NCI-H460 (cell line): ENCODE results near the gene FAM110A. TPM values are rescaled to one million over a fixed set of nuclear protein-coding genes. Genes with fewer than 3 reads are reported as not detected.

Experiments
- DNase-seq: peaks from one replicate; pipeline ENCODE4 v3.0.0-alpha.2; 2016; ENCODE audit warnings: low read depth; ENCODE audit errors: extremely low read depth
- total RNA-seq: library from RNA; depleted of rRNA; stranded (reverse); fragments of >200 nt; shearing (Covaris generic); gene quantifications from 2 replicates; pipeline ENCODE4 v1.2.3, GENCODE V29; 2014

Gene FAM110A
- total RNA-seq, 1 experiment from 2014 or later: 2.6 TPM

DNA sequence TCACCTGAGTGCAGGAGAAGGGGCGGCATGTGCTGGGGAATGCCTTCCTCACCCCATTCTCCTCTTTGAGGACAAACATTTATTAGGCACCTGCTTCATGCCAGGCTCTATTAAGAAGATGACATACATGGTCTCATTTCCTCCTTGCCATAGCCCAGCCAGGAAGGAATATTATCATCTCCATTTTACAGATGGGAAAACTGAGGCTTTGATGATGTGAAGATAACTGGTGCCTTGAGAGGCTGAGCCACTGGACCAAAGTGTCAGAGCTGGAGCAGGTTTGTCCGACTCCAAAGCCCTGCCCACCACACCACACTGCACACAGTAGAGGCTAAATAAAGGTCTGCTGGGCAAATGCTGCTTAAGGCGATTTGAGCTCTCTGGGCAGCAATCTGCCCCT is 37.2 kb downstream of the FAM110A start:
- DNase-seq: no peak

DNA sequence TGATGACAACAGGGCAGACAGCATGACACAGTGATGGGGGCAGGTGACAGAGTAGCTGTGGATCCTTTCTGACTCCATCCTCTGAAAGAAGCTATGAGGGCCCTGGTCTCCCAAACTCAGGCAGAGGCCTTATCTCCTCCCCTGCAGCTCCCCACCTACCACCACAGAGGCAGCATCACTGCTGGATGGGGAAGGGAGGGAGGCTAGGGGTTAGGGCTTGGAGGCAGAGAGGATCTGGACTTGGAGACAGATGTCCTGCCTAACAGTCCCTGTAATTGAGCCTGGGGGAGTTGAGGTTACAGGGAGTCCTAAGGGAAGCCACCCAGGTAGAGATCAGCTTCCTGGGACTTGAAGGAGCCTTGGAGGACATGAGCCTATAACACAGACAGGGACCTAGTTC is 37.9 kb downstream of the FAM110A start:
- no peak for DNase-seq

DNA sequence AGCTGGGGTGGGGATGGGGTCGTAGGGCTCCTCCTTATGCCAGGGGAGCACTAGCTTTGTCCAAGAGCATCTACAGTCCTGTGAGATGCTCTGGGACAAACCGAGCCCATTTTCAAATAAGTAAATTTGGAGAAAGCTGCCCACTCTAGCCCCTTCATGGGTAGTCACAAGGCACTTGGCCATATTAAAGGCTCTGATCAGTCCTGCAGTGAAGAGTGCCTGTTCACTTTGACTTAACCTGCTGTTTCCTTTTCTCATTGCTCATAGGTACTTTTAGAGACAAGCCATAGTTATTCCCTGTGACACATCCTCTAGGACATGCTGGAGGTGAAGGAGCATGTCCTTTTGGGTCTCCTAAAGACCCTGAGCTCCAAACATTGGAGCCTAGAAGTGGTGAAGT is 38.4 kb downstream of the FAM110A start:
- no peak for DNase-seq

DNA sequence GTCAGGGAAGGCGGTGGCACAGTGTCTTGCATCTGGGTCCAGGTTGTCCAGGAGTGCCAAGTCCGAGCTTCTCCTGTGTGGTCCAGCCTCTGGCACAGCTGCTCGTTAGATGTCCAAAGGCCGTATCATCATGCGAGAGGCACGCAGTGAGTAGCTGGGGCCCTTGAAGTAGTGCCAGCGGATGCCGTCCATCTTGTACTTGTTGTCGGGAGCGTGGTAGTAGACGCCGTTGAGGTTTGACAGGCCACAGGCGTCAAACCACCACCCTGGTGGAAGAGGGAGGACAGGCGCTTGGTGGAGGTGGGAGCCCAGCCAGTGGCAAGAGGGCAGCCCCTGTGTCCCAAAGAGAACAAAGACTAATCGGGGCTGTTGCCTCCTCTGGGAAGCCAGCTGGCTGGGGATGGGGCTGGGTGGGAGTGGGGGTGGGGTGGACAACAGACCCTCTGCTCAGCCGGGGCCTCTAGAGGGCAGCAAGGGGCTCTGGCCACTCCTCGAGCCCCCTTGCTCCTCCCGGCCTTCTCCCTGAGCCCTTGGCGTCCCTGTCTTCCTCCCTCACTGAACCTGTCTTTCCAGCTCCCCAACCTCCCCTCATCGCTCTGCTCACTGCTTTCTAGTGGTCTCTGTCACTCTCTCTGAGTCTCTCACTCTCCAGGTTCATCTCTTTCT is 39.5 kb downstream of the FAM110A start:
- no peak for DNase-seq

DNA sequence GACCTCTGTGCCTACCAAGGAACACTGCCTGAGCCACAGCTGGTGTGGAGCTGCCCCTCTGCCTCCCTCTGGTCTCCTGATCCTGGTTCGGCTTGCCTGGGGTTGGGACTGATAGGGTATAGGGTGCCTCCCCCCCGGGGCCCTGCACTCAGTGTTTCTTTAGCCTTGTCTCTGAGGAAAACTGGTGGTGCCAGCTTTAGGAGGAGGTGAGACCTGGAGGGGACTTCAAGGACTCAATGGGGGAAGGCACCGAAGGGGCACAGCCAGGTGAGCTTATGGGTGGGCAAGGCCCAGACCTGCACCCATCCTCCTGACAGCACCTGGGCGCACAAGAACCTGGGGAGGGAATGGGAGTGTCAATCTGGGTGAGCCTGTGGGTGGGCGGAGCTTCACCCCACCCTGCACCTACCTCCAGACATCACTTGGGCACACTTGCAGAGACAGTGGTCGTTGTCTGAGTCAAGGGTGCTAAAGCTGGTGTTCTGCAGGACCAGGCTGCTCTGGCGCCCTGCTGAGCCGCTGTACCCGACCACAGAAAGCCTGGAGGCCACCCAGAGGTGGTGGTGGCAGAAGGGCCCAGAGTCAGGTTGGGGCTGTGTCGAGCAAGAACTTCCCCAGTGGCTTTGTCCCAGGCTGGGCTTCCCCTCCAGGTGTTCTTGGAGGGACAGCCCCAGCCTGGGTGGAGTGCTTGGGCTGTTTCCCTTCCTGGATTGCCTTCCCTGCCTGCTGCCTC is 40.5 kb downstream of the FAM110A start:
- no peak for DNase-seq

DNA sequence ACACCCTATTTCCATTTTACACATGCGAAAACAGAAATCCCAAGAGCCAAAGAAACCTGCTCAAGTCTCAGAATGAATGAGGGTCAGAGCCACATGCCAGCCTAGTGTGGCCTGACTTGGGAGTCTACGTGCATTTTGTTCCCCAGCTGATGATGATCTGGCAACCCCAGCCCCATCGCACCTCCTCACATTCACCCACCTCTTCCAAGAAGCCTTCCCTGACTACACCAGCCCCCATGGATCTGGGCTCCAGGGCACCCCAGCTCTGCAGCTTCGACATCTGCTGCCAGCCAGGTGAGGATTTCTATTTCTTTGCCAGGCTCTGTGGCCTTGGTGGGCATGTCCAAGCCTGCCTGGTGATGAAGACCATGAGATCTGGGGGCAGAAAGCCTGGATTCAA is 41.6 kb downstream of the FAM110A start:
- DNase-seq: no peak

DNA sequence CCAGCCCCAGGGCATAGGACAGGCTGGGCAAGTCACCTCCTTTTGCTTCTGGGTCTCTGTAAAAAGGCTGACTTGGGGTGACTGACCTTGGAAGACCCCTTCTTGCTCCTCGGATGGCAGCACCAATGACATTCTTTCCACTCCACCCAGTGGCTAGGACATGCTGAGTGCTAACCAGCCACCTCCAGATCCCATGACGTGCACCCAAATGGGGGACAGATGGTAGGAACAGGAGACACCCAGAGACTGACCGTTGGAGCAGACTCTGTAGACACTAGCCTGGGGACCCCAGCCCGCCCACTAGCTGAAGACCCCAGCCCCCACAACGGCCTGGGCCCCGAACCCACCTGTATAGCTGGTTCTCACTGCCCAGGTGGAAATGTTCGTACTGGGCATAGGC is 44.3 kb downstream of the FAM110A start:
- DNase-seq: no peak

DNA sequence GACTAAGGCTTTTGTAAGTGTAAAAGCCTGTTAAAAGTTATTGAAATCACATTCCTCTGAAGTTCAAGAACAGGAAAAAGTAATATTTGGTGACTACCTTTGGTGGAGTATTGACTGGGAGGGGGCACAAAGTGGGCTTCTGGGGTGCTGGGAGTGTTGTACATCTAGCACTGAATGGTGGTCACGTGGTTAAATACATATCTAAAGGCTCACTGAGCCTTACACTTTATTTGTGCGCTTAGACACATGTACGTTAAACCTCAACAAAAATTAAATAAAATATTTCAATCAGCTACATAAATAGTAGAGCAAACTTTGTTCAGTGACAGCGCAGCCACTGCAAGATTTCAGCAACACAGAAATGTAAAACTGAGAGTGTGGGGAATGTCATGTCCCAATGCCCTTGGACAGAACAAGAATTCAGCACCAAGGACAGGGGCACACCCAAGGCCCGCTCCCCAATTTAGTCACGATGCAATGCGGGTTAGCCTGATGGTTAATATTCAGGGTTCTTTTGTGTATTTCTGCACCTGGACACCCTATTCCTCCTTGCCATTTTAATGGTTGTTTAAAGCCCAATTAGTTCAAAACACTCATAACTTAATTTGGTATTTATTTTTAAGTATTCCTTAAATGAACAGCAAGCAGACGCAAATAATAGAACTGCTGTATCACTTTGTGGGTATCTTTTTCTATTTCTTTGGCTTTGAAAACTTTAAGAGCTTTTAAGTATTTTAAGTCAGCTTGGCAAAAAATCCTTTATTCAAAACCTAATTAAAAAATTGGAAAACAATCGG is 45.2 kb downstream of the FAM110A start:
- DNase-seq: peak; percentile 35

DNA sequence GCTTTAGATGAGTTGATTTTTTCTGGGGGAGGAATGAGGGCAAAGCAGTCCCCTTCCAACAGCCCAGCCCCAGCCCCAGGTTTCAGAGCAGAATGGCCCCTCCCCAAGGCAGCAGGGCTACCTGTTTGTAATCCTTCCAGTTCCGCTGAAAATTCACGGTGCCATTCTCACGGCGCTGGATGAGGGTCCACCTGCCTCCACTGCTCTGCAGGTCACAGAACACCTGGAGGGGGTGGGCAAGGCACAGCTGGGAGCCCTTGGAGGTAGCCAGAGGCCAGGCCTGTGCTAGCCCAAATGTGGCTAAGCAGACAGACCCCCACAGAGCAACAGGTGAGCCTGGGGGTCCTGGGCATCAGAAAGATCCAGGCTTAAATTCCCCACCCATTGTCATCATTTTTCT is 46.1 kb downstream of the FAM110A start:
- DNase-seq: no peak

DNA sequence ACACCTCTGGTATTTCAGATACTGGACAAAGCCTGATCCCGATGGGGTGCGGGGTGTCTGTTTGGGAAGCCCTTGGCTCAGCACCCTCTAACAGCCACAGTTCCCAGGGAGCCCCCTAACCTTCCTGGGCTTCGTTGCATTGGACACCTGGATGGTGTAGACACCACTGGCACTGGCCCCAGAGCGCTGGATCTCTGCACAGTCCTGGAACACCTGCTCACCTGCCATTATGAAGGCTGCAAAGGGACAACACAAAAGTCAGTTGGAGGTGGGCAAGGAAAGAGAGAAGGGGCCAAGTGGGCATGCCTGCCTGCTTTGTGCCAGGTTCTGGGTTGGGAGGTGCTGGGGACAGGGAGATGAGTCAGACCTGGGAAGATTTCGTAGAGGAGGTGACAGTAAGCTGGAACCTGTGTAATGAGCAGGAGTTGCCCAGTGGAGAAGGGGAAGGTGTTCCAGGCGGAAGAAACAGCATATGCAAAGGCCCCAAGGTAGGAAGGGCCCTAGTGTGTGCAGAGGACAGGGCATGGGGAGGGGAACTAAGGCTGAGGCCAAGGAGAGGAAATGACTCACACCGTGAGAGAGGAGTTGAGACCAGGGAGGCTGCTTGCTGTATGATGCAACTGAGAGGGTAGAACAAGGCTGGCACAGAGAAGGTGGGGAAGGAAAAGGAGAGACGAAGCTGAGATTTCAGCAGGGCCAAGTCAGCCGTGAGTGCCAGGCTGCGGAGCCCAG is 47.7 kb downstream of the FAM110A start:
- peak; percentile 67 for DNase-seq

DNA sequence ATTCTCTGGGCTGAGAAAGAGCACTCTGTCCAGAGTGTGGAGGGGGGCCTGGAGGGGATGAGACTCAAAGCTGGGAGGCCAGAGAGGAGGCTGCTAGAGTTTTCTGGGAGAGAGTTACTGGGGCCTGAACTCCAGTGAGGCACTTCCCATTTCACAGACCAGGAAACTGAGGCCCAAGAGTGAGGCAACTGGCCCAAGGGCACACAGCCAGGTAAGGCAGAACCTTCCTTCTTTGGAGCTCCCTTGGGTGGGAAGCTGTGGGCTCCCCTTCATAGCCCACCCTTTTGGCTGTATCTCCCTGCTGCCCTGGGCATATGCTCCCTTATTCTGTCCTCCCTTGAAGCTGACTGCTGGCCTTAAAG is 48.2 kb downstream of the FAM110A start:
- no peak for DNase-seq

DNA sequence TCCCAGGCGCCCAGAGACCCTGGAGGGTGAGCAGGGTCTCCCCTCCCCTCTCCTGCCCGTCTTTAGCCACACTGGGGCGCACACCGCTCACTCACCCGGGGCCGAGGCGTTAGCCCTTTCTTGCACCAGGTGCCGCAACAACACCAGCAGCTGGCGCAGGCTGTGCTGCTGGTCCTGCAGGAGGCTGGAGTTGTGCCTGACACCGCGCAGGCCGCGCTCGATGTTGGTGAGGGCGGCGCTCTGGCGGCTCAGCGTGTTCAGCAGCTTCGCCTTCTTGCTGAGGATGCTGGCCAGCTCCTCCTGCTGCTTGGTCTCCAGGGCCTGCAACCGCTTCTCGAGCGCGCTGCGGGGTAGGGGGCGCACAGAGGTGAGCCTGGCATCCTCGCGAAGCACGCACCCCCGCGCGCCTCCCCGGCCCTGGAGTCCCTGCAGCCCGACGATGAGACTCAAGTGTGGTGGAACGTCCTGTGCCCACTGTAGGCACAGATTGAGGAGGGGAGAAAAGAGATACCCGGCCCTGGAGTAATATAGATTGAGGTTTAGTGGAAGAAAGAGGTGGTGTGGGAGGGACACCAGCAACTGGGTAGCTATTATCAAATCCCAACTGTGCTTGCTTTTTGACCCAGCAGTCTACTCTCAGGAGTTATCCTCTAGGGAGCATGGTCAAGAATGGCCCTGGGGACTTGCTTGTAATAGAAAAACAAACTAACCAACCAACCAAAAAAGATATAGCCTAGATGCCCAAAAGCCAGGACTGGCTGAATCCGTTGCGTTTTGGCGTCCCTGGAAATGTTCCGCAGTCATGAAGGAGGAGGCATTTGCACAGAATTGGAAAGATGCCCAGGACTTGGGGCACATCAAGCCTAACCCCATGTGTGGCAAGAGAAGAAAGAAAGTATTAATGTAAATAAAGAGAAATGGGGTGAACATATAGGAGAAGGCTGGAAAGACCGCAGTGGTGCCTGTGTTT is 51.8 kb downstream of the FAM110A start:
- DNase-seq: no peak

DNA sequence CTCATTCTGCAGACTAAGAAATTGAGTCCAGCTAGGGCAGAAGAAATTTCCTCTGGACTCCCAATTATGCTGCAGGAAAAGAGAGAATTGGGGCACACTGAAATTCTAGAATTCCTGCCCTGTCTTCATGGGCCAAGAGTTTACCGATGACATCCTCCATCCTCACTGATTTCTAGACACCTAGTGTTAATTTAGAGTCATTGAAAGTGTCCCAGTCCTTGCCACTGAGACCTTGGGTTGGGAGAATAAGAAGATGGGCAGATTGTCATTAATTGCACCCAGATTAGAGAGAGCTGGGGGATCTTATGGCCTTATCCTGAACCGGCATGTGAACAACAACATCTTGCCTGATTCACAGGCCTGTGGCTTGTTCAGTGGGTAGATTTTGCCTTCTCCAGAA is 53.6 kb downstream of the FAM110A start:
- DNase-seq: no peak

DNA sequence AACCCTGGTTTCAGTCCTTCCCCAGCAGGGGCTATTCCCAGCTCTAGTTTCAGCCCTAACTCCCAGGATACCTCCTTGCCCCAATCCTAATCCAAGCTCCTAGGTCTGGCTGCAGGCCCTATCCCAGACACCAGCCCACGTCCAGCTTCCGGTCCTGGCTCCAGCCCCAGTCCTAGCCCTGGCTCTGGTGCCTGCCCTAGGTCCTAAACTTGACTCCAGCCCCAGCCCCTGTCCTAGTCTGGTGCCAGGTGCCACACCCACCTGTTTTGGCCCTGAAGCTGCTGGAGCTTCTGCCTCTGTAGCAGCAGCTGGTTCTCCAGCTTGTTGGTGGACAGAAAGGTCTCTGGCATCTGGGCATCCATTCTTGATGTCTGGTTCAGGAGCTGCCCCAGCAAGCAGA is 54.5 kb downstream of the FAM110A start:
- DNase-seq: no peak

DNA sequence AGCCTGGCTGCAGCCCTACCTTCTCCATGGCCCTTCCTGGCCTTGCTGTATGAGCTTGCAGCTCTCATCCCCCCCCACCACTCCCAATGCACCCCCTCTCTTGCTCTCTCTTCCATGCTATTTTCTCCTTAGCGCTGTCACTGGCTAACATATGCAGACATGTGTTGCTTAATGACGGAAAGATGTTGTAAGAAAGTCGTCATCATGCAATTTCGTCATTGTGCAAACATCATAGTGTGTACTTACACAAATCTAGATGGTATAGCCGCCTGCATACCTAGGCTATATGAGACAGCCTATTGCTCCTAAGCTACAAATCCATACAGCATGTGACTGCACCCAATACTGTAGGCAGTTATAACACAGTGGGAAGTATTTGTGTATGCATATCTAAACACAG is 55.6 kb downstream of the FAM110A start:
- DNase-seq: no peak

DNA sequence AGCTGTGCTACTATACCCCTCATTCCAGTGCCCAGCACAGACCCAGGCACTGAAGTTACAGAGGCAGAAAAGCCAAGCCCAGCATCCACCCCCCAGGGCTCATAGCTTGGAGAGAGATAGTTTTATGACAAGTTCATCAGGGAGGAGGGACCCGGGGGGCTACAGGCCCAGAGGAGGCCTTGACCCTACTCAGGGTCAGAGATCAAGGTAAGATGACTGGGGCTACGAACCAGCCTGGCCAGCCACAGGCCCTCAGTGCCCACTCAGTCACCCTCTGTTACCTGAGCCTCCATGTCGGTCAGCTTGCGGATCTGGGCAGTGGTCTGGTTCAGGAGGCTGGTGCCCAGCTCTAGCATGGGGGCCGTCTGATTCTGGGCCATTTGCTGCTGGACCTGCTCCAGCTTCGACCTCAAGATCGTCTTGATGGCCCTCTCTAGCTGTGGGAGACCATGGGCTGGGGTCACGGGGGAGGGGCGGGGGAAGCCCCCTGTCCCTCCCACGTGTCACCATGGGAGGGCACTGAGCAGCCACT is 56.5 kb downstream of the FAM110A start:
- no peak for DNase-seq

DNA sequence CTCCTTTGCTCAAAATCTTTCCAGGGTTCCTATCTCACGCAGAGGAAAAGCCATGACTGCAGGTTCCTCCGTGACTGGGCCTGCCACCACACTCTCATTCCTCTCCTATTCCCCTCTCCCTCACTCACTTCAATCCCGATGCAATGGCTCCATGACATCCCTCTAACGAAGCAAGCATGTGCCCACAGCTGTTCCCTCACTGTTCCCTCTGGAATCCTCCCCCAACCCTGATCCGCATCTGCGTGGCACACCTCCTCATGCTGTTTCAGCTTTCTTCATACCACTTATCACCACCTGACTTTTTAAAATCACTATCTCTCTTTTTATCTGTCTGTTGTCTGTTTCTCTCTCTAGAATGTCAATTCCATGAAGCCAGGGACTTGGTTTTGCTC is 57.1 kb downstream of the FAM110A start:
- no peak for DNase-seq

DNA sequence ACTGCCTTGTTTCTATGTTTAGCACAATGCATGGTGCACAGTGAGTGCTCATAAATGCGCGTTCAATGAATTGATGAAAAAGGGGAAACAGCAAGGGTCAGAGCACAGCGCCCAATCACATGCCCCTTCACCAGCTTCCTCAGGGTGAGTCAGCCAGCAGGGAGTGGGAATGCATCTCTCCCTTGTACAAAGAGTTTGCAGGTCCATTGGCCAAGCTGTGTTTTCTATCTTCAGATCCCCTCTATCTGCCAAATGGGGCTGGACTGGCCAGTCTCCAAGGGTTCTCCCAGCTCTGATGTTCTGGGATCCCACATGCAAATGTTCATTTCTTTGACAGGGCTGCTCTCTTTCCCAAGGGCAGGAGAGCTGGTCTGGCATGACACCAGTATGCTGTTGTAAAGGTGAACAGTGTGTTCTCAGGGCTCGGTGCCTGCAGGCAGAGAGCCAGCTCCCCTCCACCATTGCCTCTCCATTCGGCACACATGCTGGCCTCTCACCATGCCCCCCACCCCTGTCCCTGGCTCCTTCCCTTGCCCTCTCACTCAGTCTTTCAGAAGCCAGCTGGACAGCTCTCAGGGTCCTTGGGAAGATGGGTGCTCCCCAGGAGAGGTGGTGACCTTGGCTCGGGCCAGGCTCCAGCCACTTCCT is 57.7 kb downstream of the FAM110A start:
- DNase-seq: no peak

DNA sequence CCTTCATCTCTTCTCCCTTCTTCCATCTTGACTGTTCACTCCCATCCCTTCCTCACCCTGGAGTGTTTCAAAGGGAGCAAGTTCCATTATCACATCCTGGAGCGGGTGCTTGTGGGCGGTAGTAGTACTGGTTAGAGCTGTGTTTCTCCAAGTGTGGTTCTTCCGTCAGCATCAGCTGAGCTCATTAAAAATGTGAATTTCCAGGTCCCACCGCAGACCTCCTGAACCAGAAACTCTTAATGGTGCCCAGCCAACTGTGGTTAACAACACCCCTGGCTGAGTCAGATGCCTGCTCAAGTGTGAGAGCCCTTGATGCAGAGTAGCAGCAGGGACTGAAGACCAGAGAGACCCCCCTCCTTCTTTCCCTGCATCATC is 58.2 kb downstream of the FAM110A start:
- no peak for DNase-seq
